Measurements from ENCODE around the gene CIRBP.

GRCh38 chr19:1296575-1297271 is 27.6 kb downstream of the CIRBP start:
- TF ChIP-seq CTCF (IDR thresholded peaks at IDR 0.05) (no peak), POLR2A (IDR thresholded peaks at IDR 0.05) (no peak), EP300 (IDR thresholded peaks at IDR 0.05) (no peak)
